H9 (cell line): Measurements from ENCODE around the gene SLC30A3. TPM values are rescaled to one million over a fixed set of nuclear protein-coding genes. Genes with fewer than 3 reads are reported as not detected.

Experiments used
- DNase-seq: peaks from one replicate; pipeline ENCODE4 v3.0.0-alpha.2; 2017
- H2AFZ ChIP-seq: one replicate; pipeline ENCODE4 v1.6.1; 2013; ENCODE audit warnings: mild to moderate bottlenecking, low read length, control low read depth, moderate library complexity
- H2AK5ac ChIP-seq: 2 replicates; pipeline ENCODE4 v1.6.1; 2013; ENCODE audit warnings: low read length, control low read depth, mixed read lengths; ENCODE audit not compliant: insufficient read length
- H2BK120ac ChIP-seq: one replicate; pipeline ENCODE4 v1.6.1; 2013; ENCODE audit warnings: low read depth, mild to moderate bottlenecking, low read length, control low read depth, inconsistent platforms; ENCODE audit not compliant: poor library complexity, severe bottlenecking
- H2BK12ac ChIP-seq: 2 replicates; pipeline ENCODE4 v1.6.1; 2013; ENCODE audit warnings: low read length, control low read depth, mixed read lengths, low read depth; ENCODE audit not compliant: insufficient read length
- H2BK15ac ChIP-seq: 2 replicates; pipeline ENCODE4 v1.6.1; 2013; ENCODE audit warnings: low read depth, low read length, control low read depth
- H2BK20ac ChIP-seq: one replicate; pipeline ENCODE4 v1.6.1; 2013; ENCODE audit warnings: low read depth, mild to moderate bottlenecking, low read length, control low read depth, inconsistent platforms; ENCODE audit not compliant: poor library complexity, severe bottlenecking
- H2BK5ac ChIP-seq: 2 replicates; pipeline ENCODE4 v1.6.1; 2013; ENCODE audit warnings: low read length, control low read depth, mixed read lengths; ENCODE audit not compliant: insufficient read length
- H3K14ac ChIP-seq: 2 replicates; pipeline ENCODE4 v1.6.1; 2013; ENCODE audit warnings: low read length, control low read depth; ENCODE audit not compliant: insufficient read depth
- H3K18ac ChIP-seq: 2 replicates; pipeline ENCODE4 v1.6.1; 2013; ENCODE audit warnings: low read depth, mild to moderate bottlenecking, mixed read lengths, low read length, control low read depth; ENCODE audit not compliant: insufficient read length
- H3K23ac ChIP-seq: 2 replicates; pipeline ENCODE4 v1.6.1; 2013; ENCODE audit warnings: low read length, control low read depth, mixed read lengths, low read depth; ENCODE audit not compliant: insufficient read length
- H3K23me2 ChIP-seq: 2 replicates; pipeline ENCODE4 v1.6.1; 2013; ENCODE audit warnings: low read depth, mild to moderate bottlenecking, mixed read lengths, low read length, control low read depth; ENCODE audit not compliant: insufficient read length, poor library complexity, severe bottlenecking
- H3K27ac ChIP-seq: 2 replicates; pipeline ENCODE4 v1.5.1; 2013; ENCODE audit warnings: low read length, control low read depth, mixed read lengths, low read depth; ENCODE audit not compliant: insufficient read length
- H3K27me3 ChIP-seq: 2 replicates; pipeline ENCODE4 v1.6.1; 2013; ENCODE audit warnings: low read length, control low read depth, inconsistent platforms; ENCODE audit not compliant: insufficient read depth
- H3K4ac ChIP-seq: 2 replicates; pipeline ENCODE4 v1.6.1; 2013; ENCODE audit warnings: low read depth, mild to moderate bottlenecking, control low read depth, inconsistent platforms, low read length, moderate library complexity
- H3K4me1 ChIP-seq: 2 replicates; pipeline ENCODE4 v1.6.1; 2013; ENCODE audit warnings: low read length, control low read depth, inconsistent platforms; ENCODE audit not compliant: insufficient read depth
- H3K4me2 ChIP-seq: 2 replicates; pipeline ENCODE4 v1.6.1; 2013; ENCODE audit warnings: low read length, control low read depth, mixed read lengths; ENCODE audit not compliant: insufficient read length, insufficient read depth
- H3K56ac ChIP-seq: 2 replicates; pipeline ENCODE4 v1.6.1; 2013; ENCODE audit warnings: low read depth, mild to moderate bottlenecking, mixed read lengths, low read length, control low read depth; ENCODE audit not compliant: insufficient read length
- H3K79me1 ChIP-seq: 2 replicates; pipeline ENCODE4 v1.6.1; 2013; ENCODE audit warnings: low read depth, mild to moderate bottlenecking, moderate library complexity, low read length, control low read depth, inconsistent platforms; ENCODE audit not compliant: insufficient read depth, poor library complexity, severe bottlenecking
- H3K79me2 ChIP-seq: 2 replicates; pipeline ENCODE4 v1.6.1; 2013; ENCODE audit warnings: low read length, control low read depth, inconsistent platforms; ENCODE audit not compliant: insufficient read depth
- H3K9ac ChIP-seq: 2 replicates; pipeline ENCODE4 v1.6.1; 2013; ENCODE audit warnings: low read length, control low read depth, mixed read lengths; ENCODE audit not compliant: insufficient read length; ENCODE audit errors: extremely low read depth
- H3K9me3 ChIP-seq: one replicate; pipeline ENCODE4 v1.6.1; 2013; ENCODE audit warnings: low read depth, low read length, inconsistent platforms; ENCODE audit not compliant: control insufficient read depth
- H3T11ph ChIP-seq: one replicate; pipeline ENCODE4 v1.6.1; 2013; ENCODE audit warnings: mild to moderate bottlenecking, low read length, control low read depth, inconsistent platforms
- H4K20me1 ChIP-seq: one replicate; pipeline ENCODE4 v1.6.1; 2013; ENCODE audit not compliant: control insufficient read depth, insufficient read length, insufficient read depth
- H4K5ac ChIP-seq: 2 replicates; pipeline ENCODE4 v1.6.1; 2013; ENCODE audit warnings: low read depth, mild to moderate bottlenecking, mixed read lengths, low read length, control low read depth; ENCODE audit not compliant: insufficient read length
- H4K8ac ChIP-seq: replicated peaks from 2 replicates; pipeline ENCODE4 v1.6.1; 2013; ENCODE audit warnings: low read length, control low read depth, mixed read lengths, low read depth; ENCODE audit not compliant: insufficient read length
- H4K91ac ChIP-seq: 2 replicates; pipeline ENCODE4 v1.6.1; 2013; ENCODE audit warnings: low read depth, mild to moderate bottlenecking, moderate library complexity, mixed read lengths, low read length, control low read depth; ENCODE audit not compliant: insufficient read length
- H3K27ac Mint-ChIP-seq, 3 experiments: 2 replicates in 2 of 3; 3 replicates in 1 of 3; pipeline ENCODE4 v1.8.0; 2020 to 2021; ENCODE audit warnings: mixed read lengths in 3 of 3, mild to moderate bottlenecking in 1 of 3, moderate library complexity in 1 of 3
- H3K27me3 Mint-ChIP-seq: 2 replicates; pipeline ENCODE4 v1.8.0; 2021; ENCODE audit warnings: low read depth, mild to moderate bottlenecking, moderate library complexity, mixed read lengths
- H3K36me3 Mint-ChIP-seq, 3 experiments: 2 replicates in 2 of 3; 3 replicates in 1 of 3; pipeline ENCODE4 v1.8.0; 2020 to 2021; ENCODE audit warnings: low read depth in 3 of 3, mixed read lengths in 3 of 3; ENCODE audit not compliant: insufficient read depth in 1 of 3
- H3K4me1 Mint-ChIP-seq, 2 experiments: 2 replicates each; pipeline ENCODE4 v1.8.0; 2020; ENCODE audit warnings: mixed read lengths in 2 of 2
- H3K4me3 Mint-ChIP-seq, 2 experiments: 2 replicates in 1 of 2; 3 replicates in 1 of 2; pipeline ENCODE4 v1.8.0; 2020 to 2021; ENCODE audit warnings: mild to moderate bottlenecking in 2 of 2, mixed read lengths in 2 of 2, moderate library complexity in 1 of 2
- H3K9me3 Mint-ChIP-seq, 2 experiments: 2 replicates in 1 of 2; 3 replicates in 1 of 2; pipeline ENCODE4 v1.8.0; 2020; ENCODE audit warnings: mild to moderate bottlenecking in 2 of 2, mixed read lengths in 2 of 2, moderate library complexity in 1 of 2
- CTCF ChIP-seq: fragments of 200-600 bp; sonication (generic); conservative IDR thresholded peaks from 3 replicates; pipeline ENCODE4 v1.8.0; 2021; ENCODE audit warnings: antibody characterized with exemption, mild to moderate bottlenecking
- WGBS: extraction: QIAGEN DNeasy Blood & Tissue Kit; methylation state at CpG from one replicate; pipeline ENCODE4 v1.1.7; 2013; ENCODE audit warnings: missing lambda C conversion rate, low lambda C conversion rate, mixed read lengths; ENCODE audit not compliant: insufficient read length; ENCODE audit errors: extremely low coverage; 5-methylcytosine and 5-hydroxymethylcytosine counted together
- total RNA-seq: library from RNA; stranded (reverse); gene quantifications from 2 replicates; pipeline ENCODE4 v1.2.1, GENCODE V29; 2021

SLC30A3 gene
- total RNA-seq, 1 experiment from 2014 or later: 2.5 TPM

DNA sequence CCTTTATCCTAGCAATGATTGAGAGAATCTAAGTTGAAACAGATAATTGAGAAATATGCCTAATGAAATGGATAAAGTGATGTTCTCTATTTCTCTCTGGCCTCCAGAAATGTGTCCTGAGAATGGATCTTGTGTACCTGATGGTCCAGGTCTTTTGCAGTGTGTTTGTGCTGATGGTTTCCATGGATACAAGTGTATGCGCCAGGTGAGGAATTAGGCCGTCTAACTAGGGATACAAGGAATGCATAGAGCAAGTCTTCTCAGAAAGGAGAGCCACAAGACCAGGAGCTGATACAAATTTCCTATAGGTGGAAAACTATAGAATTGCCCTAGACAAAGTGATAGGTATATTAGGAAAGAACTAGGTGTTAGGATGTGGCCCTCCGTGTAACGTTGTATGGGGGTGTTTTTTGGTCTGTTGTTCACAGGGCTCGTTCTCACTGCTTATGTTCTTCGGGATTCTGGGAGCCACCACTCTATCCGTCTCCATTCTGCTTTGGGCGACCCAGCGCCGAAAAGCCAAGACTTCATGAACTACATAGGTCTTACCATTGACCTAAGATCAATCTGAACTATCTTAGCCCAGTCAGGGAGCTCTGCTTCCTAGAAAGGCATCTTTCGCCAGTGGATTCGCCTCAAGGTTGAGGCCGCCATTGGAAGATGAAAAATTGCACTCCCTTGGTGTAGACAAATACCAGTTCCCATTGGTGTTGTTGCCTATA lies 46.3 kb downstream of the SLC30A3 start:
- H3K27ac Mint-ChIP-seq: peak overlapping the region; percentile 94 to 99 (median 98)
- Histone ChIP-seq H4K8ac (no peak overlapping the region), H3K23ac (no peak overlapping the region), H3K18ac (peak overlapping the region; percentile 55), H3K79me2 (peaks cover 12% of the 10 kb centered on the region; the same call in 1 of the 2 replicates), H4K91ac (no peak overlapping the region), H3K4me1 (peaks cover 4% of the 10 kb centered on the region; the same call in 1 of the 2 replicates), H2BK5ac (peak overlapping the region; percentile 66), H3K23me2 (peaks cover 15% of the 10 kb centered on the region), H2BK20ac (no peak overlapping the region), H4K20me1 (no peaks in the 10 kb centered on the region), H4K5ac (peak overlapping the region; percentile 95), H2BK120ac (no peak overlapping the region), H3T11ph (peak overlapping the region; percentile 42), H3K4me2 (peak overlapping the region; percentile 18), H3K27ac (peak overlapping the region; percentile 87), H3K27me3 (no peaks in the 10 kb centered on the region), H2BK15ac (no peak overlapping the region), H3K56ac (no peak overlapping the region), H3K9ac (peak overlapping the region; percentile 77), H2AK5ac (no peak overlapping the region), H3K79me1 (no peaks in the 10 kb centered on the region), H2AFZ (no peak overlapping the region), H3K14ac (peak overlapping the region; percentile 77; the same call in 1 of the 2 replicates), H2BK12ac (peak overlapping the region; percentile 53), H3K4ac (peak overlapping the region; percentile 25; the same call in 1 of the 2 replicates), H3K9me3 (no peaks in the 10 kb centered on the region)
- peaks cover 0 to 1% of the 10 kb centered on the region in 2 experiments; a peak in 1 of 5 replicates for H3K9me3 Mint-ChIP-seq
- no CpG with 5 or more reads among the region's 13 CpGs for WGBS
- DNase-seq: no peak
- peak overlapping the region; percentile 91 to 96 for H3K4me3 Mint-ChIP-seq
- TF ChIP-seq CTCF: no peak
- H3K4me1 Mint-ChIP-seq: peaks cover 30 to 37% of the 10 kb centered on the region in 2 experiments
- no peaks in the 10 kb centered on the region for H3K27me3 Mint-ChIP-seq
- peaks cover 37 to 59% (median 57%) of the 10 kb centered on the region in 3 experiments for H3K36me3 Mint-ChIP-seq
